Activated CD8-positive, alpha-beta memory T cell treated with anti-CD3 and anti-CD28 coated beads for 48 hours (primary cell): Measurements from ENCODE around the gene RSPO4.
"Not testable (repeated sequence)": the region's sequence is repeated elsewhere in the genome, so short reads cannot be mapped to it uniquely, and the experiment has no call there.

Experiments used
- DNase-seq, 3 experiments: peaks; one replicate each; pipeline ENCODE4 v3.0.0-alpha.2; 2020; ENCODE audit warnings: low read depth in 2 of 3, low spot score in 2 of 3

Gene RSPO4

DNA sequence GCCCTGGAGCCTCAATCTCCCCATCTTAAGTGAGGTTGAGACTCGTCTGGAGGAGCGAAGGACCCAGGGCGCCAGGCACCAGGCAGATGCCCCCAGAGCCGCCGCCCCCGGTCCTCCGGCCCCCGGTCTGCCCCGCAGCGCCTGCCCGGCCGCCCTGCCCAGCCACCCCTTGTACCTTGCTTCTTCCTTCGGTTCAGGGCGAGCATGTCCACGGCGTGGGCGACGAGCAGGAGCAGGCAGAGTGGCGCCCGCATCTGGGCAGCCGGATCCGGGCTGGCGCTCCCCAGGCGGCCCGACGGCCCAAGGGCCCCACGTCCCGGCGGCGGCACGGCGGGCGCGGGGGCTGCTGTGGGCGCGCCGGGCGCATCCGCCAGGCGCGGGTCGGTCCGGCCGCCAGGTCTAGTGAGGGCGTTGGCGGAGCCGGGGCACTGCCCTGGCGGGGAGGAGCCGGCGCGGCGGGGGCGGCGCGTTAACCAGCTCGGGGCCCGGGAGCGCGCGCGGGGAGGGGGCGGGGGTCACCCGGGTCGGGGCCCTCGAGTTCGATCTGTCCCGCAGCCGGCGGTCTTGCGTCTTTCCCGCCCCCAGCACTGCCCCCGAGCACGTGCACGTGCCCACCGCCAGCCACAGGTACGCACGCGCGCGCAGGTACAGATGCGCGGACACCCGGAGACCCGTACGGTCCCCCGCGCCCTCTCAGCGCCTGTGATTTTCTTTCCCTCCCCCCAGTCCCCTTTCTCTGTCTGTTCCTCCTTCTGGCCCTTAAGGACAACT, at the start of gene RSPO4:
TSS of gene RSPO4 (minus strand) at position 401 of the 771 bp plus-strand sequence. CDS start at position 254, 147 bp downstream.
- no peak for DNase-seq

DNA sequence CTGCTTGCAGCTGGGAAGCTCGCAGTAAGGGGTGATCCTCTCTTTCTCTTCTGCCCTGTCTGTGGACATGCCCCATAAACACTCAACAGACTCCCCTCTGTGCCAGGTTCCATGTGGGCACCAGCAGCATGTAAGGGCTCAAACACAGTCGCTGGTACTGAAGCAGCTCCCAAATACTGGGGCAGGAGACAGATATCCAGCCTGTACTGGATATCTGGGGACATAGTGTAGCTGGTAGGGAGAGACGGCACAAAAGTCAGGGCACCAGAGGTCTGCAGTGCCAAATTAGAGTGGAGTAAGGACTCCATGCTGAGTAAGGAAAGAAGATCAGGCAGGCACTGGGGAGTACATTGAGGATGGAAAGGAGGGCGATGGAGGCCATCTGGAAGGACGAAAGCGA, 48.3 kb upstream of the RSPO4 start:
- no peak for DNase-seq

DNA sequence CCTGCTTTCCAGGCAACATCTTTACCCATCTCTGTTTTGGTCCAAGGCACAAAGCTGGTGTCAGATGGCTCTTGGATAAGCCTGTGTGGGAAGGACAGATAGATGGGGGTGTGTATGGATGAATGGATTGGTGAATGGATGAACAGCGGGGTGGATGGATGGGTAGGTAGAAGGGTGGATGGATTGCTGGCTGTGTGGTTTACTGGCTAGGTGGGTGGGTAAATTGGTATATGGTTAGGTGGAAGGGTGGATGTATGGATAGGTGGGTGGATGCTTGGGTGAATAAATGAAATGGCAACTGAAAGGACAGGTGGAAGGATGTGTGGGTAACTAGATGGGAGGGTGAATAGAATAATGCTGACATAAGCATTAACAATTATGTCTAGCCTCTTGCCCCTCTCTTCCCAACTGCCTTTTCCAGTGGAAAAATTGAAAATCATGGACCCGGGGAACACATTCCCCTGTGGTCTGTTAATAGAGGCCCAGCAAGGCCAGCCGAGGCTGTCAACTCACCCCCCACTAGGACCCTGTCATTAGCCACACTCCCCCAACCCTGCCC, 43.8 kb upstream of the RSPO4 start:
- DNase-seq, result no peak

DNA sequence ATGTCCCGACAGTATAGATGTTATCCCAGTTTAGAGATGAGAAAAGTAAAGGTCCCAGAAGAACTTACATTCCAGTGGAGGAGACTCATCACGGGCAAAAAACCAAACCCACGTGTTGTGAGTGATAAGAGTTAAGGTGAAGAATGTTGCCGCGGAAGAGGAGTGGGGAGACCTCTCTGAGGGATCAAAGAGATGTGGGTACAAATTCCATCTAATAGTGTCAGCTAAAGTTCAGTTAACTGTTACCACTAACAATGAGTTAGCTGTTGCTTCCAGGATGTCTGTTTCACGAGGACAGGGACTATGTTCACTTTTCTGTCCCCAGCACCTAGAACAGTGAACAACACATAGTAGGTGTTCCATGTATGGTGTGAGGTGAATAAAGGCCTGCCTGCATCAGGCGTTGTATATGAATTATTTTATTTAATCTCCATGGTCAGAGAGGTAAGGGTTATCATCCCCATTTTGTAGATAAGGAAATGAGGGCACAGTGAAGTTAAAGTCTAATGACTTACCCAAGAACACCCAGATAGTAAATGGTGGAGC, 39.8 kb upstream of the RSPO4 start:
- no peak for DNase-seq

DNA sequence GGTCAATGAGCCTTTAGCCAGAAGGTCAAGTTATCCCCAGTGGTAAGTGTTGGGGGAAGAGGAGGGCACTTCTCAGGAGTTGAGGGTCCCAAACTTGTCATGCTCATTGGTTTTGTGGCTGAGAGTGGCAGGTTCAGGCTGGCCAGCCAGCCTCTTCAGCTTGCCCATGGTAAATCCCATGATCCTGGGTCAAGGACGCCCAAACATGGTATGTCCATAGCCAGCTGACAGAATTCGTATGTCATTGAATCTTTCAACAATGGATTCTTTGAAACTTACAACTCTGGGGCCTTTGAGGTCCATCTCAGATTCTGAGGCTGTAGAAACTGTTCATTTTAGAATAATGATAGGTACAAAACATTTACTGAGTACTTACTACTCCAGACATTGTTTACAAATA, 36.1 kb upstream of the RSPO4 start:
- DNase-seq, result no peak

DNA sequence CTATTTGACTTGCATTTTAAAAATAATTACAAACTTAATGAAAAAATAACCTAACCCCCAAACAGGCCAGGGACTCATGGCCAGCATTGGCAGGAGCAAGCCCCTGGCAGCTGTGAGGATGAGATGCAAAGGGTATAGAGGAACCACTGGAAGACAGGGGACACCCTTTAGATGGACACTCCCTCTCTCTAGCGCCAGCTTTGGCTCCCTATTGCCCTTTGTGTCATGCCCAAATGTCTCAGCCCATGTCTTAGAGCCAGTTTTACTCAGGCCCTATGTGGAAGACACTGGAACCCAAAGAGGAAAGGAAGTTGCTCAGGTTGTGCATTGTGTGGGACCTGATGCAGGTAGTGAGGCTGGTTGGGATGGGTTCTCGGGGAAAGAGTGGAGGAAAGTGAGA, 34.9 kb upstream of the RSPO4 start:
- no peak for DNase-seq

DNA sequence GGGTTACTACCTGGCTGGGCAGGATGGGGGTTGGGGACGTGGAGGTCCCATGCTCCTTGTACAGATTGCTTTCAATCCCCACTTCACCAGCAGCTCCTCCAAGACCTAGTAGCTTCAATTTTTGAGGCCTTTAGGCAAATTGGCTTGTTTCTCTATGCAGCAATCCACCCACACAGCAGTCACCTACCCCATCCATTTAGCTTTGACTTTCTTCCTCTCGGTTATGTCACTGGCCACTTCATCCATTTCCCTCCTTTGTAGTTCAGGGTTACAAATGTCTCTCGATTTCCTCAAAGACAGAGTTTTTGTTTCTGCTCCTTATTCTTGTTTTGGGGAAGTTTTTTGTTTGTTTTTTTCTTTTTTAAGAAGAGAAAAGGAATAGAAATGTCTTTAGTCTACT, 33.4 kb upstream of the RSPO4 start:
- DNase-seq, result no peak

DNA sequence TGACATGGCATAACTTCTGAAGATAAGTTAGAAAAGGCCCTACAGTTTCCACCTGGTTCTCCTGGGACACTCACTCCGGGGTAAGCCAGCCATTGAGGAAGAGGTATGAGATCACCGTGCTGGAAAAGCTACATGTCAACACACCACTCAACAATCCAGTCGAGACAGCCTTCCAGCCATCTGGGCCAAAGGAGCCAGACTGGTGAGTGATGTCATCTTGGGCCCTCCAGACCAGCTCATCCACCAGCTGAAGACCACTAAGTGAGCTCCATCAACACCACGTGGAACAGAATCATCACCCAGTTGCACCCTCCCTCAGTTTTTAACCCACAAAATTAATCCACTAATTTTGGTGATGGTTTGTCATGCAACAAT, 32.3 kb upstream of the RSPO4 start:
- DNase-seq, result no peak

DNA sequence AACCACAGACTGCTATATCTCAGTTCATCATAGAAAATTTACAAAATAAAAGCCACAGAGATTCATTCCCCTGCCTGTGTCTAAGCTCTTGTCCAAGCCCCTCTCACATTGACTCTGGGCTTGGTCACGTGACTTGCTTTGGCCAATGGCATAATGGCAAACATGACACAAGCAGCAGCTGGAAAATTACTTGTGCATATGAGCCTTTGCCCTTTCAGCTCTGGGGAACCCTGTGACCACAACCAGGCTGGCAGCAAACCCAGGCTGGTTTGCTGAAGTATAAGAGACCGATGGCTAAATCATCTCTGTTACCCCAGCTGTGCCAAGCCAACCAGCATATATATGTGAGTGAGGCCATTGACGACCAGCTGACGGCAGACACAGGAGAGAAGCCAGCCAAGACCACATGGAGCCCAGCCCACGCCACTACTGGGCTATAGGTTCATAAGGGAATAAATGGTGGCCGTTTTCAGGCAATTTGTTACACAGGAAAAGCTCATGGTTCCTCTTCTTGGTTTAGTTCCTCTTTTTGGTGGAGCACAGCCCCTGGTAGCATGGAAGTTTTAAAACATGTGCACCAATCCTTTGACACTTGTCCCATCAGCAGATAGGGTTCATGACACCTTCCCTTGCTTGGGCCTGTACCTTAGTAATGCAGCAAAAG, 31.8 kb upstream of the RSPO4 start:
- no peak for DNase-seq

DNA sequence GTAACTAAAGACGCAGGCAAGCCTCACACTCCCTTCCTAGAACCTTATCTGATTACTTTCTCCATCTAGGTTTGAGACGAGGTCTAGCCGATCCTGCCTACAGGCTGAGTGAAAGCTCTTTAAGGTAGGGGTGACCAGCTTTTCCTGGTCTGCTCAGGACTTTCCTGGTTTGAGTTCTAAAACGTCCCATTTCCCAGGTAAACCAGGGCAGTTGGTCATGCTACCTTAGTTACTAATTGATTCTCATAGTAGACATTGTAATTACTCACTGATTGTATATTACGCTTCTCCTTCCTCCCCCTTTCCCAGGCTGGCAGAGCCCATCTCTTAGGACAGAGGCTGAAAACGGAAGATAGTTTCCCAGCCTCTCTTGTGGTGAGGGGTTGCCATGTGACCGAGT, 27.9 kb upstream of the RSPO4 start:
- no peak for DNase-seq

DNA sequence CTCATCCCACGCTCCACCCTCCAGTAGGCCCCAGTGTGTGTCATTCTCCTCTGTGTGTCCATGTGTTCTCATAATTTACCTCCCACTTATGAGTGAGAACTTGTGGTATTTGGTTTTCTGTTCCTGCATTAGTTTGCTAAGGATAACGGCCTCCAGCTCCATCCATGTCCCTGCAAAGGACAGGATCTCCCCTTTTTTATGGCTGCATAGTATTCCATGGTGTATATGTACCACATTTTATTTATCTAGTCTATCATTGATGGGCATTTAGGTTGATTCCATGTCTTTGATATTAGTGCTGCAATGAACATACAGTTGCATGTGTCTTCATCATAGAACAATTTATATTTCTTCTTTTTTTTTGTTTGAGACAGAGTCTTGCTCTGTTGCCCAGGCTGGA, 24.1 kb upstream of the RSPO4 start:
- DNase-seq, result not testable (repeated sequence)

DNA sequence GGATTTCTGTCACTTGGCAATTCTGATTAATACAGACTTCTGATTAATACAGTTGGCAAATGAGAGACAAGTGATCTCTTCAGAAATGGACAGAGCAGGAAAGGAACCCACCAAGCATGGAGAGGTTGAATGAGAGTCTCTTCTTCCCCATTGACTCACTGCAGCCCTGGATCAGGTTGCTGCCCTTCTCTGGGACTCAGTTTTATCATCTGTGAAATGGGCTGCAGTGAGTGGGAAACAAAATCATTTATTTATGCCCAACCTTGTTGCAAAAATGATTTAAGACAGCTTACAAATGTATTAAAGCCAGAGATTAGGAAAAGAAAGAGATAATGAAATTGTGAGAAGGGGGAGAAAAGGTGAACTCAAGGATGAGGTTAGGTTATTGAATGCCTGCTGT, 20.8 kb upstream of the RSPO4 start:
- no peak for DNase-seq

DNA sequence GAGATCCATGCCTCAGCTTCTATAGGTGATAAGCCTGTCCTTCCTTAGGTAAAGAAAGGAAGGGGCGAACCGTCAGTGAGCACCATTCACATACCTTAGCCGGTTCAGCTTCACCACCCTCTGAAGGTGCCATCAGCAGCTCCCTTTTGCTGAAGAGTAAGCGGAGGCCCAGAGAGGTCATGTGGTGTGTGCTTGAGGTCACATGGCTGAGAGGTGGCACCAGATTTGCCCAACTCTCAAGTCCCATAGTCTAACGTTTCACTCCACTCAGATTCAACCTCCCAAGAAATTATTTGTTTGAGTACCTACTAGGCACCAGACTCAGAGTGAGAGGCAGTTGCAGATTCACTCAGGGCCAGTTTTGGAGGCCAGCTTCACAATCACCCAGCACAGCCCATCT, 18.5 kb upstream of the RSPO4 start:
- DNase-seq, result no peak

DNA sequence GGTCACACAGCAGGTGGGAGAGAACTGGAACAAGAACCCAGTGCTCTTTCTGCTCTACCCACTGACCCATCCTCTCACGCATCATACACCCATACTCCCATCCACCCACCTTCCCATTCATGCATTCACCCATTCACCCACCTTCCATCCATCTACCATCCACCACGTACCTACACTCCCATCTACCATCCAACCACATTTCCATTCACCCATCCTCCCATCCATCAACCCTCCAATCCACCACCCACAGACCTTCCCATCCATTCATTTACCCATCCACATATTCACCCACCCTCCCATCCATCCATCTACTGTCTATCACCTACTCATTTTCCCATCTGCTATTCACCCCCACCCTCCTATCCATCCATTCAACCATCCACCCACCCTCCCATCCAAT, 17.2 kb upstream of the RSPO4 start:
- DNase-seq, result no peak

DNA sequence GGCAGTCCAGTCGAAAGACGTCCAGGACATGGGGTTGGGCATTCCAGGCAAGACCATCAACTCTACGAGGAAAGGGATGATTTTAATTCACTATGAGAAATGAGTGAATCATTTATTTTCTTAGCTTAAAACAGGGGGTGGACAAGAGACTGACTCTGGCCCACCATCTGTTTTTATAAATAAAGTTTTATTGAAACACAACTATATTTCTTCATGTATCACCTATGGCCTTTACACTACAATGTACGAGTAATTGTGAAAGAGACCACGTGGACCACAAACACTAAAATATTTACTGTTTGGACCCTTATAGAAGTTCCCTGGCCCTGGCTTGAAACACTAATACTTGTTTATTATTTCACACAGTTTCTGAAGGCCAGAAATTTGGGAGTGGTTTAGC, 15.6 kb upstream of the RSPO4 start:
- no peak for DNase-seq

DNA sequence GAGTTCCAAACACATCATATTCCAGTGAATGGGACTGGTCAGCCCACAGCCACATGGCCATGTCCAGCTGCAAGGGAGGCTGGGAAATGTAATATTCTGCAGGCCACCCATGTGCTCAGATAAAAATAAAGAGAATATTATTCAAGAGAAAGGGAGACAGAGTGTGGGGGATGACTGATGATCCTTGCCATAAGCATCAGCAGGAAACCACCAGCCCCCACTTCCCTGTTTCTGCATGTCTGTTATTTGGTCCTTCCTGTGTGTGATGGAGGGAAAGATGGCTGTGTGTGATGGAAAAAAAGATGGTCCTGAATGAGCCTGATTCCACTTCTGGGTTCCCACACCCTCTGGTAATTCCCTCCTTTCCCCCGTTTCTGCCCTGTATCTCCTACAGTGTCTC, 13.1 kb upstream of the RSPO4 start:
- no peak for DNase-seq

DNA sequence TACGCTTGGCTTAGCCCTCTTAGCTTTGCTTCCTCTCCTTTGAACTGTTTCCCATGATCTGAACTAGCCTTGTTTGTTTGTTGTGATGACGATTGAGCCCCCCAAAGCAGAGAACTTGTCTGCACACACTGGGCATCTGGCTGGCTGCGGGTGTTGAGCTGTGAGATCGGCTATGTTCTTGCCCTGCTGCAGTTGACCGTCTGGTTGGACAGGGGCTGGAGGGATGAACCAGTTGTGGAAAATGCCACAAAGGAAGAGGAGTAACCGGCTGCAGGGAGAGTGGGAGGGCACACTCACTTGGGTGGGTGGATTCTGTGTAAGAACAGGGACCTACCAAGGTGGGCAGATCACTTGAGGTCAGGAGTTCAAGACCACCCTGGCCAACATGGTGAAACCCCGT, 12.4 kb upstream of the RSPO4 start:
- no peak for DNase-seq

DNA sequence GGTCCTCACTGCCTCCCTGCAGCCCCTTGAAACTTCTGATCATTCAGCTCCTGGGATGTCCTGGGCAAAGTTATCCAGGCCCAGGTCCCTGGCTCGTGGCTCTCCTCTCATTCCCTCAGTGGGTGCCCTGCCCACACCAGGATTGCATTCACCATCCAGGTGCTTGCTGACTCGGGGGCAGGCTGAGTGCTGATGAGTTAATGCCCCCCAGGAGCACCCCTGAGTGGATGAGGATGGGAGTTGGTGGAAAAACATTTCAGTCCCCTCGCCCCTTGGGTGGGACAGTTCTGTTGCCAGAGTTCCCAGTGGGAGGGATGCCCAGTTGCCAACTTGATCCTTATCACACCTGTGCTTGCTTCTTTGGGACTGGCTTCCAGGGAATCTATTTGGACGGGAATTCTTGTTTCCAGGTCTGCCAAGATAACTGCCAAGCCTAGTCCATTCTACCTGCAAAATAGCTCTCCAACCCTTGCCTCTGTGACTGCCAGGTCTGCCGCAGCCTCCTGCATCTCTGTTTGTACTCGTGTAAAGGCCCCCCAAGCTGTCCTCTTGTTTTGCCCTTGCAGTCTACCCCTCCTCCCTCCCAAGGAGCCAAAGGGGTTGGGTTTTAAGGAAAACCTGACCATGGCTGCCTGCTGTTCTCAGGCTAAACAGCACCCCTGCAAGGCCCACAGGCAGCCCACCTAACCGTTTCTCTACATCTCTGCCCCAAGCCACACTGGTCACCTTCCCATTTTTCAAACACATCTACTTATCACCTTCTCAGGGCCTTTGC, 11.6 kb upstream of the RSPO4 start:
- no peak for DNase-seq

DNA sequence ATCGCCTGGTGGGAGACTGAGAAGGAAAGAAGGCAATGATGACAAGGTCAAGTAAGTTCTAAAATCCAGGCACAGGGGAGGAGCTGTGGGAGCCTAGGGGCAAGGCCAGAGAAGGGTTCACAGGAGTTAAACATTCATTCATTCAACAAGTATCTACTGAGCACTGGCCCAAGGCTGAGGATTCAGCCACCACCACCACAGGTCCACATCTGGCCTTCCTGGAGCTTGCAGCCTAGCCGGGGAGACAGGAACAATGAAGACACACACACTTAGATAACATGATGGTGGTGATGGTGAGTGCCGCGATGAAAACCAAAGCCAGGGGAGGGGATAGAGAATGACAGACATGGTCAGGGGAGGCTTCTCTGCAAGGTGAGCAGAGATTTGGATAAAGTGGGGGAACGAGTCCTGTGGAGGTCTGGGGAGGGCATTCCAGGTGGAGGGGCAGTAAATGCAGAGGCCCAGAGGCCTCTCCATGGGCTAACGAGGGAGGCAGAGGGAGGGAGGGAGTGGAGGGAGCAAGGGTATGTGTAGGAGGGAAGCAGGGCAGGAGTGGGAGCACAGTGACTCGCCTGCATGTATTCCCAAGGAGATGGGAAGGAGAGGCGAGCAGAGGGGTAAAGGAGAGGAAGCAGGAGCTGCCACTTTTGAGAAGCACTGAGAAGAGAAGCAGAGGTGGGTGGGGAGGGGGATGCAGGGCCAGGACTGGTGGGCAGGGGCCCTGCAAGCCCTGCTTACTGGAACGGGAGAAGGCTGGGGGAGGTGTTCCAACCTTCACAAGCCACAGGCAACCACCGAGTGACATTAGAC, 10.5 kb upstream of the RSPO4 start:
- no peak for DNase-seq

DNA sequence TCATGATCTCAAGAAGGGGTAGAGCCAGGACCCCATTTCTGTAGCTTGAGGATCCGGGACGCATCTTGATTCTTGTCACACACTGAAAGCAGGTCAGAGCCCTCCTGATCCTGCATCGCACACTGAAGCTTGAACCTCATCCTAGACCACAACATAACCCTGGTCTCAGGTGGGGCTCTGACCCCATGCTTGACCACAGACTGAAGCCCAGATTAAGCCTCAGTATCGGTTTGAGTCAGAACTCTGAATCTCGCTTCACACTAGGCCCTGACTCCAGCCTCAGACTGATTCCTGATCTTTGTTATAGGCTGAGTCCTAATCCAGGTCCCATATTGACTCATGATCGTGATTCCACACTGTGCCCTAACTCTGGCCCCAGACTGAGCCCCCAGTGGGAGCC, 8.5 kb upstream of the RSPO4 start:
- DNase-seq, result no peak
